KBM-7 (cell line): ENCODE data around the gene FGFR4.

Experiments used
- DNase-seq: peaks from one replicate; pipeline ENCODE4 v3.0.0-alpha.2; 2015
- in situ Hi-C: fragments of 300-500 bp; cut with MboI; formaldehyde crosslinking; loops from 2 replicates; pipeline ENCODE4 v1.14.3; 2020; ENCODE audit warnings: low sequenced_read_pairs, low pct_unique_long_range_greater_than_20kb, mixed read lengths

Gene FGFR4

GRCh38 chr5:177123789-177124485 is 37.2 kb downstream of the FGFR4 start:
- in situ Hi-C loops = no loop called here

GRCh38 chr5:177124486-177124991 is 37.8 kb downstream of the FGFR4 start:
- no peak for DNase-seq
- in situ Hi-C loops = no loop called here

More at GRCh38 chr5:177123789-177124485, 37.2 kb downstream of the FGFR4 start:
- DNase-seq = no peak

- DNase-seq = no peak
- in situ Hi-C loops = no loop called here
These were observed 40.1 kb downstream of the FGFR4 start for GRCh38 chr5:177126771-177127170.

GRCh38 chr5:177128551-177128981 is 41.9 kb downstream of the FGFR4 start:
- no peak for DNase-seq
- in situ Hi-C loops = no loop called here

- no peak for DNase-seq
These were observed 43.7 kb downstream of the FGFR4 start for GRCh38 chr5:177130211-177131018.

GRCh38 chr5:177131019-177131320 is 44.3 kb downstream of the FGFR4 start:
- in situ Hi-C loops = no loop called here
- DNase-seq = no peak

More at GRCh38 chr5:177130211-177131018, 43.7 kb downstream of the FGFR4 start:
- in situ Hi-C loops = no loop called here

GRCh38 chr5:177131352-177132135 is 44.8 kb downstream of the FGFR4 start:
- in situ Hi-C loops = no loop called here

GRCh38 chr5:177132136-177133095 is 45.7 kb downstream of the FGFR4 start:
- no peak for DNase-seq
- in situ Hi-C loops = no loop called here

More at GRCh38 chr5:177131352-177132135, 44.8 kb downstream of the FGFR4 start:
- DNase-seq = no peak

GRCh38 chr5:177133096-177133852 is 46.6 kb downstream of the FGFR4 start, which contains the start of gene NSD1:
Gene NSD1 (plus strand): TSS chr5:177133773. CDS start chr5:177135104, 1,331 bp downstream.
- DNase-seq = peak; percentile 63
- in situ Hi-C loops = no loop called here

GRCh38 chr5:177133853-177134696 is 47.4 kb downstream of the FGFR4 start:
- in situ Hi-C loops = no loop called here
- DNase-seq = peak; percentile 66

GRCh38 chr5:177134697-177135225 is 48.0 kb downstream of the FGFR4 start:
- in situ Hi-C loops = no loop called here
- DNase-seq = no peak

- in situ Hi-C loops = no loop called here
- DNase-seq = no peak
These were observed 53.6 kb downstream of the FGFR4 start for GRCh38 chr5:177140312-177140711.

- in situ Hi-C loops = no loop called here
- DNase-seq = no peak
These were observed 54.8 kb downstream of the FGFR4 start for GRCh38 chr5:177141496-177141895.

GRCh38 chr5:177142098-177142611 is 55.4 kb downstream of the FGFR4 start:
- DNase-seq = no peak
- in situ Hi-C loops = no loop called here

- in situ Hi-C loops = no loop called here
These were observed 56.1 kb downstream of the FGFR4 start for GRCh38 chr5:177142778-177143177.

GRCh38 chr5:177146891-177147638 is 60.4 kb downstream of the FGFR4 start:
- DNase-seq = no peak
- in situ Hi-C loops = no loop called here

More at GRCh38 chr5:177142778-177143177, 56.1 kb downstream of the FGFR4 start:
- no peak for DNase-seq
